ENCODE results near the gene CEP295NL.

DNA sequence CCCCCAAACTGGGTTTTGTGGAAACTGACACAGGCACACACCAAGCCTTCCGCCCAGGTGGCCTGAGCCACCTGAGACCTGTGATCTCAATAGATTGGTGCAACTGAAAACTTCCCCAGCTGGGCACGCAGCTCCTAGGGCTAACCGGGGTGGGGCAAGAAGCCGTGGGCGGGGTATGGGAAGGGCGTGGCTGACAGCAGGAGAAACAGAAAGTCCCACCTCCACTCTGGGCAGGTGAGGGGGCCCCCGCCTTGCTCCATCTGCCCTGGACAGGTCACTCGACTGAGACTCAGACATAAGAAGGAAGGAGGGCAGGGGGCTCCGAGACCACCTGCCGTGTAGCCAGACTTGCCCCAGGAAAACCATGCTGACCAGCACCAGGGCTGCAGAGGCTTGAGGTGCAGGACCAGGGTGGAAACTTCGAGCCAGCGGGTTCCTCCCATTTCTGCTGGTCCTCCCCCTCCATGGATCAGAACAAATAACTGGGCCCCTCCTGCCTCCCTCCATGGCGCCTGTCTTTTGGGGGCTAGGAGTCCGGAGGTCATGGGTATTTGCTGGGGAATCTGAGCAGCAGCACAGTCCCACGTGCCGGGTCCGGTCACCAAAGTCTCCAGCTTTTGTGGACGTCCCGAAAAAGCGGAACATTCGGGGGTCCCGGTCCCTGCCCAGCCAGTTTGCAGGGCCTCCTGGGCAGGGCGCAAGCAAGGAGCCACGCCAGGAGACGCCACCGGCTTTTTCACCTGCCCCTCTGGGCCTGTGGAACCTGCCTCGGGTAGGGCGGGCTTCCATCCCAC lies 20.9 kb upstream of the CEP295NL start:
- TF ChIP-seq, protein P1, sequence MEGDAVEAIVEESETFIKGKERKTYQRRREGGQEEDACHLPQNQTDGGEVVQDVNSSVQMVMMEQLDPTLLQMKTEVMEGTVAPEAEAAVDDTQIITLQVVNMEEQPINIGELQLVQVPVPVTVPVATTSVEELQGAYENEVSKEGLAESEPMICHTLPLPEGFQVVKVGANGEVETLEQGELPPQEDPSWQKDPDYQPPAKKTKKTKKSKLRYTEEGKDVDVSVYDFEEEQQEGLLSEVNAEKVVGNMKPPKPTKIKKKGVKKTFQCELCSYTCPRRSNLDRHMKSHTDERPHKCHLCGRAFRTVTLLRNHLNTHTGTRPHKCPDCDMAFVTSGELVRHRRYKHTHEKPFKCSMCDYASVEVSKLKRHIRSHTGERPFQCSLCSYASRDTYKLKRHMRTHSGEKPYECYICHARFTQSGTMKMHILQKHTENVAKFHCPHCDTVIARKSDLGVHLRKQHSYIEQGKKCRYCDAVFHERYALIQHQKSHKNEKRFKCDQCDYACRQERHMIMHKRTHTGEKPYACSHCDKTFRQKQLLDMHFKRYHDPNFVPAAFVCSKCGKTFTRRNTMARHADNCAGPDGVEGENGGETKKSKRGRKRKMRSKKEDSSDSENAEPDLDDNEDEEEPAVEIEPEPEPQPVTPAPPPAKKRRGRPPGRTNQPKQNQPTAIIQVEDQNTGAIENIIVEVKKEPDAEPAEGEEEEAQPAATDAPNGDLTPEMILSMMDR (IDR thresholded peaks at IDR 0.05), result no peak
- peak; percentile 47 to 79 (median 78) for TF ChIP-seq POLR2A (IDR thresholded peaks at IDR 0.05)
